ENCODE measurements around the gene CHMP4B.

Gene CHMP4B, protein sequence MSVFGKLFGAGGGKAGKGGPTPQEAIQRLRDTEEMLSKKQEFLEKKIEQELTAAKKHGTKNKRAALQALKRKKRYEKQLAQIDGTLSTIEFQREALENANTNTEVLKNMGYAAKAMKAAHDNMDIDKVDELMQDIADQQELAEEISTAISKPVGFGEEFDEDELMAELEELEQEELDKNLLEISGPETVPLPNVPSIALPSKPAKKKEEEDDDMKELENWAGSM
- total RNA-seq: 28.3 to 62.3 (median 44.5) reads per million in 4 experiments

DNA sequence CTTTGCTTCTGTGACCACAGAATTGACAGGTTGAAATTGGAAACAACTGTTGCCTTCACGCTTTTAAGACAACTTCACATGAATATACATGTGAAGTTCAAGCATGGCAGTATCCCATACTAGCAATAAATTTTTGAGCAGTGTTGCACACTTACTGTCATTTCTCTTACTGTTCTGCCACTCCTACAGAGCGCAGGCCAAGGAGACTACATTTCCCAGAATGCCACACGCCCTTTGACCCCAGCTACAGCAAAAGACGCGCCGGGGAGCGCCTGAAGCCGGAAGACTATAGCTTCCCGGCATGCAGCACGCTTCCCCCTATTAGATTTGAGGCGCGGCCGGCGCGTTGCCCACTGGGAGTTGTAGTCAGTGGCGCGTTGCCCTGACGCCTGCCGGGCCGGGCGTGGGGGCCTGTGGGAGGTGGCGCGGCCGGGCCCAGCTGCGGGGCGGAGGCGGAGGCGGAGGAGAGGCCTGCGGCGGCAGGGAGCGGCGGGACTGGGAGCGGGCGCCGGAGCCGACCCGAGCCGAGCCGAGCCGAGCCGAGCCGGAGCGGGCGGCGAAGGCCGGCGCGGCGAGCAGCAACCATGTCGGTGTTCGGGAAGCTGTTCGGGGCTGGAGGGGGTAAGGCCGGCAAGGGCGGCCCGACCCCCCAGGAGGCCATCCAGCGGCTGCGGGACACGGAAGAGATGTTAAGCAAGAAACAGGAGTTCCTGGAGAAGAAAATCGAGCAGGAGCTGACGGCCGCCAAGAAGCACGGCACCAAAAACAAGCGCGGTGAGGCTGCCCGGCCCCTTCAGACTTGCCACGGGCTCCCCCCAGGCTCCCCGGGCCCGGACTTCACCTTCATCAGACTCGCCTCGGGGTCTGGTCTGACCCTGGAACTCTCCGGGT is at the start of gene CHMP4B:
Gene CHMP4B (plus strand): TSS at position 464 of the 891 bp plus-strand sequence. CDS start 121 bp downstream, at position 585.
- DNase-seq: peak; percentile 98

DNA sequence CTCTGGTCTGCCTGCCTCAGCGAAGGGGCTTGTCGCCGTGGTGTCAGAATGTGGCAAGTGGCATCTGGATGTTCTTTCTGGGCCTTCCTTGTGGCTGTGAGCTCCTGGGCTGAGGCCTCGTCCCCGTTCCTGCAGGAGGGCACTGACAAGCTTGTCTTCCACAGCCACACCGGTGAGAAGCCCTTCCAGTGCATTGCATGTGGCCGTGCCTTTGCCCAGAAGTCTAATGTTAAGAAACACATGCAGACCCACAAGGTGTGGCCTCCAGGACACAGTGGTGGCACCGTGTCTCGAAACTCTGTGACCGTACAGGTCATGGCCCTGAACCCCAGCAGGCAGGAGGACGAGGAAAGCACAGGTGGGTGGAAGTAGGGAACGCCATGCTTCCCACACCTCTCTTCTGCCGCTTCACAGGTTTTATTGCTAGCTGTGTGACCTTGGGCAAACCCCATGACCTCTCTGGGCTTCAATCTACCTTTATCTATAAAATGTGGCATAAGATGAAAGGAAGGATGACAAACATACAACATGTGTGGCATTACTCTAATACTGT is 49.4 kb upstream of the CHMP4B start:
- no peak for DNase-seq

DNA sequence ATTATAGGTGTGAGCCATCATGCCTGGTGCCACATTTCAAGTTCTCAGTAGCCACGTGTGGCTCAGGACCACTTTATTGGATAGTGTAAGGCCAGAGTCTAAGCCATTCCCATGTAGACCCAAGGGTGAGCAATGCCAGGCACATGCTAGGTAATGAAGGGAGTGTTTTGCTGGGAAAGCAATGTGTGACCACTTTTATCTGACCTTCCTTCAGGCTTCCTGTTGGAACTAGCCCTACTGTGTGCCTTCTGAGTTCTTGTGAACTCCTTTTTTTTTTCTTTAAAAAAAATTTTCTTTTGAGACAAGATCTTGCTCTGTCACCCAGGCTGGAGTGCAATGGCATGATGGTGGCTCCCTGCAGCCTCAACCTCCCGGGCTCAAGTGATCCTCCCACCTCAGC is 46.0 kb upstream of the CHMP4B start:
- no peak for DNase-seq

DNA sequence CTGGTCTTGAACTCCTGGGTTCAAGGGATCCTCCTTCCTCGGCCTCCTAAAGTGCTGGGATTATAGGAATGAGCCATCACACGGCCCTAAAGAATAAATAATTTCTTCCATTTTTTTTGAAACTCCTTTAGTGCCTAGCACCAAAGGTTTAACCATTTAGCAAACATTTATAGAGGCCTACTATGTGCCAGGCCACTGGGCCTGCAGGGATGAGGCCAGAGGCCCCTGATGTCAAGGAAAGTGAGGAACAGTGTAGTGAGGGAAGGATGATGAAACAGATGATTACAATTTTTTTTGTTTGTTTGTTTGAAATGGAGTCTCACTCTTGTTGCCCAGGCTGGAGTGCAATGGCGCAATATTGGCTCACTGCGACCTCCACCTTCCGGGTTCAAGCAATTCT is 45.6 kb upstream of the CHMP4B start:
- no peak for DNase-seq

DNA sequence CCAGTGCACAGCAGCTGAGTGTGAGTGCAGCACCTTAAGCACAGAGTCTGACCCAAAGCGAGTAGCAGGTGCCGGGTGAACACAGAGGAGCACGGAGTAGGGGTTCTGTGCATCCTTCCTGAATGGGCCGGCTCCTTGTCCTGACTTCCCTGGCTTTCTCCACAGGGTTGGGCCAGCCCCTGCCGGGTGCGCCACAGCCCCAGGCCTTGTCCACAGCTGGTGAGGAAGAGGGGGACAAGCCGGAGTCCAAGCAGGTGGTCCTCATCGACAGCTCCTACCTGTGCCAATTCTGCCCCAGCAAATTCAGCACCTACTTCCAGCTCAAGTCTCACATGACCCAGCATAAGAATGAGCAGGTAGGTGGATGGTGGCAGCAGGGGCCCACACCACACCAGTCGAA is 44.5 kb upstream of the CHMP4B start:
- DNase-seq: no peak

DNA sequence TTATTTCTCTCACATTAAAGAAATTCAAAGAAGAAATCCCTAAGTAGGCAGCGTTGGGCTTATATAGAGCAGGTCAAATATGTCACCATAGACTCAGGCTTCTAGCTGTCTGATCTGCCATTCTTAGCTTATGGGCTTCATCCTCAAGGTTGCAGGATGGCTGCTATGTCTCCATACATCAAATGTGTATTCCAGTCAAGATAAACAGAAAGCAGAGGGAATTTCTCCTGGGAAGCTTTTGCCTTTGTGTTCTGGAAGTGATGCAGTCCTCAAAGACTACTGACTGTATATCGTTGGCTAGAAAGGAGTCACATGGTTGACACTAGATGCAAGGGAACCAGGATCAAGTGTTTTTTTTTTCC is 43.4 kb upstream of the CHMP4B start:
- no peak for DNase-seq

DNA sequence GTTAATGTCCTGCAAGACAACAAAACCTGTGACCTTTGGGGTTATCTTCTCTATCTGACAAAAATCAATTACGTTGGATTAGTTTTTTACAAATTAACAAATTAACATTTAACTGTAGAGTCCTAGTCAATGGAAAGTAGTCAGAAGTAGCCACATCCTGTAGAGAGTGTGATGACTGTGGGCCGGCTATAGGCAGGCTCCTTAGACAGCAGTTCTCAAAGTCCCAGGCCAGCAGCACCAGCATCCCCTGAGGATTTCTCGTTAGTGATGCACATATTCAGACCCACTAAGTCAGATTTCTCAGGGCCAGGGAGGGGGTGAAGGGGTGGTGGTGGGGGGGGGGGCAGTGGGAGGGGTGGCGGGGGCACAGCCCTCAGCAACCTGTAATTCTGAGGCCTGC is 42.1 kb upstream of the CHMP4B start:
- DNase-seq: no peak

DNA sequence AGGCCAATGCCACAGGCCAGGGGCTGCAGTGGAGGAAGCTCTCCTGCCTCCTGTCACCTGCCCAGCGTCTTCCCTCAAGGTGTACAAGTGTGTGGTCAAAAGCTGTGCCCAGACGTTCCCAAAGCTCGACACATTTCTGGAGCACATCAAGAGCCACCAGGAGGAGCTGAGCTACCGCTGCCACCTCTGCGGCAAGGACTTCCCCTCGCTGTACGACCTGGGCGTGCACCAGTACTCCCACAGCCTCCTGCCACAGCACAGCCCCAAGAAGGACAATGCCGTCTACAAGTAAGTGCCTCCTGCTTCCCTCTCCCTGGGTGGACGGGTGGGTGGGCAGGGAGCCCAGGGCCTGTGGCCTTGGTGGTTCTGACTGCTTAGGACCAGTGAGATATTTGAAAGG is 41.1 kb upstream of the CHMP4B start:
- no peak for DNase-seq

DNA sequence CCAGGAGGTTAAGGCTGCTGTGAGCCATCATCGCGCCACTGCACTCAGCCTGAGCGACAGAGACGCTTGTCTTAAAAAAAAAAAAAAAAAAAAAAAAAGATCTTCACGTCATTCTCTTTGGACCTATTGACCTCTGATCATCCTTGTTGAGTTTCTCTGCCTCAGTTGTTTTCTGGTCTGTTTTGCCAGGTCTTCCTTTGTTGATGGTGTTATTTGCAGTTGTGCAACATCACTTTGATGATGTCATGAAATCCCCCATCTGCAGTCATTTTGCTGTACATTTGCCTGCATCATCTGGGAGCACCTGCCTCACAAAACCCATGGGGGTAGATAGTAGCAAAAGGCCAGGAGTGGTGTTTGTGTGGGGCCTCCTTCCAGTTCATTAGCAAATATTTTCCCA is 39.2 kb upstream of the CHMP4B start:
- DNase-seq: no peak

DNA sequence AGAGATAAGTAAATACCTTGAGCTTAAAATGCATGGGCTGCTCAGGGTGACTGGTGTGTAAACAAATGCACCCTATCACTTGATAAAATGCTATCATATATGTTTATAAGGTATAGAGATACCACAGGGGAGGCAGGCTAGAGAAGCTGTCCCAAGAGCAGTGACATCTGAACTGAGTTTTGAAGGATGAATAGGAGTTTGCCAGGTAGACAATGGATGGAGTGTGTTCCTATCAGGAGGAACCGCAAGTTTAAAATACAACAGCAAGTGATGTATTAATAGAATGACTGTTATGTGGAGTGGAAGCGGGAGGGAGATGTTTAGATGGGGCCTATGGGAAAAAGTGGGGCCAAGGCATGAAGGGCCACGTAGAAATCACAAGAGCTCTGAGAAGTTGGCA is 38.7 kb upstream of the CHMP4B start:
- no peak for DNase-seq

DNA sequence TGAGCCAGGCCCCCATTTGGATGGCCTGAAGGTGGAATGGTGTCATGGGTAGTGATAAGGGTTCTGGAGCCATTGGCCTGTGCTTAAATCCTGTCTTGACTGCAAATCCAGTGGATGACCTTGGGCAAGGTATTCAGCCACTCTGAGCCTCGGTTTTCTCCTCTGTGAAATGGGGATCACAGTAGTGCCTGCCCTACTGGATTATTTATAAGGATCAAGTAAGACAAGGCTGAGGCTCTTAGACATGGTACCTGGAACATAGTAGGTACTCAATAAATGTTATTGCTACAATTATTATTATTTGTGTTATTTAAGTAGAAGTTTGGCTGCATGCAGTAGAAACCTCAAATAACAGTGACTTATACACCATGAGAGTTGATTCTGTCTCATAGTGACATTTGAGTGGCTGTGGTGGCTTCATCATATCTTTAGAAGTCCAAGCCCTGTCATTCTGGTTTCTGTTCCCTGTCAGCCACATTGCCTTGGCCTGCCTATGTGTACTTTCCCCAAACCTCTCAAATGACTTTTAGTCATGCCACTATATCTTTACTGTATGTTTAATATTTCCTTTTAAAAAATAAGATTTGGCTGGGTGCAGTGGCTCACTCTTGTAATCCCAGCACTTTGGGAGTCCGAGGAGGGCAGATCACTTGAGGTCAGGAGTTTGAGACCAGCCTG is 37.6 kb upstream of the CHMP4B start:
- DNase-seq: no peak

DNA sequence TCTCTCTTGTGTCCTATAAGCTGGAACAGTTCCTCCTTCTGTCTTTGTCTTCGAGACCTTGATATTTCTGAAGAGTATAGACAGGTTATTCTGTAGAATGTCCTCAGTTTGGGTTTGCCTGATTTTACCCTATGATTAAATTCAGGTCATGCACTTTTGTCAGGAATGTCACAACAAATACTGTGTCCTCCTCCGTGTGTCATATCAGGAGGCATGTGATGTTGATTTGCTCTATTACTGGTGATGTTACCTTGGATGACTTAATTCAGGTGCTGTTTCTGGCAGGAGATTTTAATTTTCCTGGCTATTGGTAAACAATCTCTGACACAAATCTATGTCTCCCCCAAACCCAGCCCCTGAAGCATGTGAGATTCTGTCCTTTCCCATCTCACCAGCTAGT is 33.3 kb upstream of the CHMP4B start:
- no peak for DNase-seq

DNA sequence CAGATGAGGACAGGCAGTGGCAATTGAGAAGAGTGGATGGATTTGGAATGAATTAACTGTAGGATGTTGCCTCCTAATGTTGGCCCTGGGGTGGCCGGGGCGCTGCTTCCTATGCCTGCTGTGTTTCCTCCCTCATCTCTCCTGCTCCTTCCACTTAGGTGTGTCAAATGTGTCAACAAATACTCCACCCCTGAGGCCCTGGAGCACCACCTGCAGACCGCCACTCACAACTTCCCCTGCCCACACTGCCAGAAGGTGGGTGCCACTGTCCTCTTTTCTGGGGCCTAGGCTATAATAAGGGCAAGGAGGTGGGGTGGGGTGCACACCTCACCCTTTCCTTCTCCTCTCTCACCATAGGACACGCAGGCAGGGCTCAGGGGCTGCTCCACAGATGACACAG is 30.0 kb upstream of the CHMP4B start:
- DNase-seq: no peak

DNA sequence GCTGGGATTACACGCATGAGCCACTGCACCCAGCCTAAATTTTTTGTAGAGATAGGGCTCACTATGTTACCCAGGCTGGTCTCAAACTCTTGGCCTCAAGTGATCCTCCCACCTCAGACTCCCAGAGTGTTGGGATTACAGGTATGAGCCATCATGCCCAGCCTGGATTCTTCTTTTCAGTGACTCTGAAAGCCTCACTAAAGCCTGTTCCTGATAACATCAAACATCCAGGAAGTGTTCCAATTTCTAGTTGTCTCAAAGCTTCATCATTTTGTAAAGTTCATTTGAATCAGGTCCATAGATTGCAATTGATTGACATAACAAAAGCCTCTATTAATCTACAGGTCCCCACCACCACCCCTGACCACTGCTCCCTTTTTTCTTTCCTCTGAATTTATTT is 29.2 kb upstream of the CHMP4B start:
- no peak for DNase-seq

DNA sequence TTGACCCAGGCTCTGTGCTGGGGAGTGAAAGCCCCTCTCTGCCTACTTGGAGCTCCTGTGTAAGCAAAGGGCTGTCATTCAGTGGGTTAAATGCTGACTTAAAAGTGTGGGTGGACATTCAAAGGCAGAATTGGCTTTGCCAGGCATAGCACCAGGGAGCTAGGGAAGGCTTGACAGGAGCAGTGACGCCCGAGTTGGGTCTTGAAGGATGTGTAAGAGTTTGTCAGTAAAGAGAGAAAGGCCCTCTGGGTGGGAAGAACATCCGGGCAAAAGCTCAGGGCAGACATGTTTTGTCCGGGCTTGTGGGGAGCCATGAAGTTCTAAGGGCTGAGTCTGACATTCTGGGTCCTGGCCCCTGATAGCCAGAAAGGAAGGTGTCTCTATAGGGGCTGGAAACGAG is 27.9 kb upstream of the CHMP4B start:
- DNase-seq: no peak

DNA sequence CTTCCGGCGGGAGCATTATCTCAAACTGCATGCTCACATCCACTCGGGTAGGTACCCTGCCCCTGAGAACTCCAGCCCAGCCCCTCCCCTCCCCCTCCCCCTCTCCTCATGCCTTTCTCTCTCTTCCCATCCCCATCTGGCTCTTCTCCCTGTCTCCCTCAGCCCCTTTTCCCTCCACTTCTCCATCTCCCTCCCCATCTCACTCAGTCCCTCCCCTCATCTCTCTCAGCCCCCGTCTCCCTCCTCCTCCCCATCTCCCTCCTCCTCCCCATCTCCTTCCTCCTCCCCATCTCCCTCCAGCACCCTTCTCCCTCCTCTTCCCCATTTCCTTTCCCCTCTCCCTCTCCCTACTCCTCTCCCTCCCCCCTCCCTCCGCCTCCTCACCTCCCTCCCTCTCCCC is 27.3 kb upstream of the CHMP4B start:
- DNase-seq: no peak

DNA sequence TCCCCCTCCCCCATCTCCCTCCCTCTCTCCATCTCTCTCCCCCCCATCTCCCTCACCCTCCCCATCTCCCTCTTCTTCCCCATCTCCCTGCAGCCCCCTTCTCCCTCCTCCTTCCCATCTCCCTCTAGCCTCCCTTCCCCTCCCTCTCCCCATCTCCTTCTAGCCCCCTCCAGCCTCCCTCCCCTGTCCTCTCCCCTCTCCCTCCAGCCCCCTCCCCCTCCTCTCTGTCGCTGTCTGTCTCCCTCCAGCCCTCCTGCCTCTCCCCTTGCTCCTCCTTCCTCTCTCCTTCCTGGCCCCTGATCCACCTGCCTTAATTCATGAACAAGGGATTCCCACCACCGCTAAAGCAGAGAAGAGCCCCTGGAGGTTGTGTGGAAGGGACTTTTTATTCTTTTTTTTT is 26.9 kb upstream of the CHMP4B start:
- no peak for DNase-seq

DNA sequence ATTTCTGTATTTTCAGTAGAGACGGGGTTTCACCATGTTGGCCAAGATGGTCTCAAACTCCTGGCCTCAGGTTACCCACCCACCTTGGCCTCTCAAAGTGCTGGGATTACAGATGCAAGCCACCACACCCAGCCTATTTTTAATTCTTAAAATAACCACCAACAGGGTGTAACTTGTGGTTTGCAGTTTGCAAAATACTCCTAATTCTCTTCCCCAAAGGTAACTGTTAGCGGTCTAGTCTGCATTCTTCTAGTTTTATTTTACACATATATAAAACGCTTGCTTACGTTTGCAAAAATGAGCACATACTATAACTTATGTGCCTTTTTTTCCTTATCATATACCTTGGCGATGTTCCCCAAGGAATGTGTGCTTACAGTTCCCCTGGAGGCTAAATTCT is 25.6 kb upstream of the CHMP4B start:
- no peak for DNase-seq

DNA sequence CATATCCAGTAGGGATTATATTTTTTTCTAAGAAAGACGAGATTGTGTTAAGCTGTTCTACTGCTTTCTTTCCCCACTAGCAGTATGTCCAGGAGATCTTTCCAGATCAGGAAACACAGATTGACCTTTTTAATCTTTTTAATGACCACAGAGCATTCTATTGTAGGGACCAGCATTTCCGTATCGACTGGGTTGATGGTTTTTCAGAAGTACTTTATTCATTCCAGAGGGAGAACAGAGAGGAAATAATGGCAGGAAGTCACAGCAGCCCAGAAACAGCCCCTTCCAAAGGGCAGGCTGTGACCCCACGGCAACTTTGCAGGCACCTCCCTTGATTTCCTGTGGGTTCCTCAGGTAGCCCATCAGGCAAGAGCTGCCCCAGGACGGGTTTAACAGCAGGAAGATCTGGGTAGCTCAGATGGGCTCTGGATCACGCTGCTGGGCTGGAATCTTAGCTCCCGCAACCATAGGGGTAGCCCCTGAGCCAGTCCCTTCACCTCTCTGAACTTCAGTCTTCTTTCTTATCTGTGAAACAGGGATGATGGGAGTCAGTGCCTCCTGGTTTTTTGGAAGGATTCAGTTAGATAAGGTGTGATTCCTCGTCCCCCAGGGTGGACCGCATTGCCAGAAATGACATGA is 23.8 kb upstream of the CHMP4B start:
- DNase-seq: no peak

DNA sequence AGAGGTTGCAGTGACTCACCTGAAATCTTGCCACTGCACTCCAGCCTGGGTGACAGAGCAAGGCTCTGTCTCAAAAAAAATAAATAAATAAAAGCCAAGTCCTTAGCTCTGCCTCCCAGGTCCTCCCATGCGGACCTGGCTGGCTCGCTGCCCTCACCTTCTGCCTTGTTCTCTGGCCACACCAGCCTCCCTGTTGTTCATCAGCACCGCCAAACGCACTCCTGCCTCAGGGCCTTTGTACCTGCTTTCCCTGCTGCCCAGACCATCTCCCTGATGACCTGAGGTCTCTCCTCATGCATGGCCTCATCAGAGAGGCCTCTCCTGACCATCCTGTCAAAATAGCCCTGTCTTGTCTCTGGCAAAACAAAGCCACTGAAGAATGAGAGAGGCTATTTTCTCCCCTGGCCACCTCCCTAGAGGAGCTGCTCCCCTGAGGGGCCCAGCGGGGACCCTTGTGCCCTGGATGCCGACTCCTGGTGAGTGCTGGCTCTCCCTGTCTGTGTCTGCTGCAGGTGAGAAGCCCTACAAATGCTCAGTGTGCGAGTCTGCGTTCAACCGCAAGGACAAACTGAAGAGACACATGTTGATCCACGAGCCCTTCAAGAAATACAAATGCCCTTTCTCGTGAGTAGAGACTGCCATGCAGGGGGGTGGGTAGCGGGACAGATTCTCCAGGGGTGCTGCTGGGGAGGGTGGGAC is 22.6 kb upstream of the CHMP4B start:
- DNase-seq: no peak

DNA sequence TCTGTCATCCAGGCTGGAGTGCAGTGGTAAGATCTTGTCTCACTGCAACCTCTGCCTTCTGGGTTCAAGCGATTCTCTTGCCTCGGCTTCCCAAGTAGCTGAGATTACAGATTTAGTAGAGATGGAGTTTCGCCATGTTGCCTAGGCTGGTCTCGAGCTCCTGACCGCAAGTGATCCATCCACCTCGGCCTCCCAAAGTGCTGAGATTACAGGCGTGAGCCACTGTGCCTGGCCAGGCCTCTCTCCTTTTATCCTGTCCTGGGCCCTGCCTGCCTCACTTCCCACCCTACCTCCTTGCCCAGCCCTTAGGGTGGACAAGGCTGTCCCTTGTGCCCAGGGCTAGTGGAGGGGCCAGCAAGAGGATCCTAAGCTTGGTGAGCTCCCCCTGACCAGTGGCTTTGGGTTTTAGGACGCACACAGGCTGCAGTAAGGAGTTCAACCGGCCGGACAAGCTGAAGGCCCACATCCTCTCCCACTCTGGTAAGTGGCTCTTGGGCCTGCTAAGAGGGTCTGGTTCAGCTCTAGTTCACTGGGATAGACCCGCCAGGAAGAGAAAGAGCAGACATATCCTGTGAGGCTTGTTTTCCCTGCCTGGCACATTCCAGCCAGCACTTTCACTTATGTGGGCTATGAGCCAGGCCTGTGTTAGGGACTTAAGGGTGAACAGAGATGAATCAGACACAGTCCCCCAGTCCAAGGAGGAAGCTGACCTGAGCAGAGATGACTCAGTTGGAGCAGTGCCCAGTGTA is 21.9 kb upstream of the CHMP4B start:
- DNase-seq: no peak

DNA sequence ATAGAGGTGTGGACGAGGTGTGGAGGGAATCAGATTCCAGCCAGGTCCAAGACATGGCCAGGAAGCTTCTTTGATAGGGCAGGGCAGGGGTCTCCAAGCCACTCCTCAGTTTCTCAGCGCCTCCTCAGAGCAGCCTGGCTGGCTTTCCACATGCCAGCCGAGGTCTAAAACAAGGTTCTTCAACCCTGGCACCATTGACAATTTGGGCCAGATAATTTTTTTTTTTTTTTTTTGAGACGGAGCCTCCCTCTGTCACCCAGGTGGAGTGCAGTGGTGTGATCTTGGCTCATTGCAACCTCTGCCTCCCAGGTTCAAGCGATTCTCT is 21.3 kb upstream of the CHMP4B start:
- no peak for DNase-seq
